Activated CD8-positive, alpha-beta T cell treated with anti-CD3 and anti-CD28 coated beads, Interleukin-2, amount 10 ng/mL, durations not matched to agents 7 days and 5 days (primary cell): ENCODE measurements around the gene DMXL1. TPM values are rescaled to one million over a fixed set of nuclear protein-coding genes. Genes with fewer than 3 reads are reported as not detected.

Experiments
- ATAC-seq: fragments of 150-1000 bp; cut with Tn5 transposase; one replicate; pipeline ENCODE4 v1.10.0; 2021; ENCODE audit warnings: moderate library complexity
- CTCF ChIA-PET: fragments of 350-600 bp; sonication (Branson Sonifier 250); formaldehyde crosslinking; loops from one replicate; lab custom pipeline; 2021; ENCODE audit warnings: antibody characterized with exemption; lab: Charles Lee
- POLR2A ChIA-PET: fragments of 350-600 bp; sonication (Branson Sonifier 250); formaldehyde crosslinking; loops from one replicate; lab custom pipeline; 2021; ENCODE audit warnings: antibody characterized with exemption; lab: Charles Lee
- DNase-seq: peaks from one replicate; pipeline ENCODE4 v3.0.0-alpha.2; 2020
- H3K27ac Mint-ChIP-seq: one replicate; pipeline ENCODE4 v1.8.0; 2021; ENCODE audit warnings: mild to moderate bottlenecking, mixed read lengths
- H3K27me3 Mint-ChIP-seq: one replicate; pipeline ENCODE4 v1.8.0; 2021; ENCODE audit warnings: low read depth, mixed read lengths
- H3K36me3 Mint-ChIP-seq: one replicate; pipeline ENCODE4 v1.8.0; 2021; ENCODE audit warnings: low read depth, mixed read lengths
- H3K4me1 Mint-ChIP-seq: one replicate; pipeline ENCODE4 v1.8.0; 2021; ENCODE audit warnings: low read depth, mixed read lengths
- H3K4me3 Mint-ChIP-seq: one replicate; pipeline ENCODE4 v1.8.0; 2021; ENCODE audit warnings: mild to moderate bottlenecking, mixed read lengths
- H3K9me3 Mint-ChIP-seq: one replicate; pipeline ENCODE4 v1.8.0; 2022; ENCODE audit warnings: mixed read lengths; ENCODE audit not compliant: insufficient read depth
- total RNA-seq, 2 experiments: library from RNA; stranded (reverse); gene quantifications; one replicate each; pipeline ENCODE4 v1.2.3, GENCODE V29; 2021

Gene DMXL1, protein sequence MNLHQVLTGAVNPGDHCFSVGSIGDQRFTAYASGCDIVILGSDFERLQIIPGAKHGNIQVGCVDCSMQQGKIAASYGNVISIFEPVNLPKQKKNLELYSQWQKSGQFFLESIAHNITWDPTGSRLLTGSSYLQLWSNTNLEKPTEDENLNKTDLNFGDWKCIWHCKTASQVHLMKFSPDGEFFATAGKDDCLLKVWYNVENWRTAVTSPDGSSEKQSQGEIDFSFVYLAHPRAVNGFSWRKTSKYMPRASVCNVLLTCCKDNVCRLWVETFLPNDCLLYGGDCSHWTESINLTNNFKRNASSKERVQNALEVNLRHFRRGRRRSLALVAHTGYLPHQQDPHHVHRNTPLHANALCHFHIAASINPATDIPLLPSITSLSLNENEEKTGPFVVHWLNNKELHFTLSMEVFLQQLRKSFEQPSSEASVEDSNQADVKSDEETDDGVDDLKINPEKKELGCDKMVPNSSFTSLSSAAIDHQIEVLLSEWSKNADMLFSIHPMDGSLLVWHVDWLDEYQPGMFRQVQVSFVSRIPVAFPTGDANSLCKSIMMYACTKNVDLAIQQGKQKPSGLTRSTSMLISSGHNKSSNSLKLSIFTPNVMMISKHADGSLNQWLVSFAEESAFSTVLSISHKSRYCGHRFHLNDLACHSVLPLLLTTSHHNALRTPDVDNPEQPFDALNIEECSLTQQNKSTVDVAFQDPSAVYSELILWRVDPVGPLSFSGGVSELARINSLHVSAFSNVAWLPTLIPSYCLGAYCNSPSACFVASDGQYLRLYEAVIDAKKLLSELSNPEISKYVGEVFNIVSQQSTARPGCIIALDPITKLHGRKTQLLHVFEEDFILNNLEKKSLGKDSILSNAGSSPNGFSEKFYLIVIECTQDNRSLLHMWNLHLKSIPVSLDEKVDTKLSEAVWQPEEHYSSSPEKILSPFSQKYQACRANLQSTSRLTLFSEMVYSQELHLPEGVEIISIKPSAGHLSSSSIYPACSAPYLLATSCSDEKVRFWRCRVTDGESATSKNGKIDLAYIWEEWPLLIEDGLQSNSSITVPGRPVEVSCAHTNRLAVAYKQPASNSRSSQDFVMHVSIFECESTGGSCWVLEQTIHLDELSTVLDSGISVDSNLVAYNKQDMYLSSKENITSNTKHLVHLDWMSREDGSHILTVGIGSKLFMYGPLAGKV (N-terminal part only)
- 10 to 100 TPM; 32.3 to 33.9 TPM for total RNA-seq

DNA sequence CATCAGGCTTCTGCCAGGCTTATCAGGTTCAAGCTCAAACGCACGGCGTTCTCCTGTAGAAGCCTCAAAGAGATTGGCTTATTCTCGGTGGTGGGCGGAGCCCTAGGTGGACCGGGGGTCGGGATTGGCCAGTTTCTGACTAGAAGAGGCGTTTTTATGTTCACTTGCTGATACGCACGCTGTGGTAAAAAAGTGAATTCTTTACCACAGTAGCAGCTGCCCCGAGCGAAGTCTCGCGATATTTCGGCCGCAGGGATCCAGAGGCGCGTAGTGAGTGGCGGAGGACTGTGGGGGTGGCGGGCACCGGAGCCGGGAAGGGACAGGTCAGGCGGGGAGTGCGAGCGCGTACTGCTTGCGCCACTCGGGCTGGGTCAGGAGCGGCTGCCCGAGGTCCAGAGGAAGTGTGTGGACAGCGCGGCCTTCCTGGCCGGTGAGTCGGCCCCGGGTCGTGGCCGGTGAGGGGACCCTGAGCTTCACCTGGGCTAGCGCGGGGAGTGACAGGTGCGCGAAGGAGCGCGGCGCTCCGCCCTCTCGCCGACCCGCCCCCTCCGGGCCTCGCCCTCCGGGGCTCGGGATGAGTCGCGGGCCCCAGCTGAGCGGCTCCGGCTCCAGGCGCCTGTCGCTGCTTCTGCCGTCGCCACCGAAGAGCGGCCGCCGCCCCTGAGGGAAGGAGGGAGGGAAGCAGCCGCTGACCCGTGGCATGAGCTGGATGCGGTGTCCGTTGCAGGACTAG is at the start of gene DMXL1:
Gene DMXL1, plus strand, starts transcription at position 260 of the 733 bp plus-strand sequence. CDS start 483 bp downstream, outside the sequence.
- Mint-ChIP-seq H3K4me3 (peak within 1 kb of the TSS; percentile 95), H3K27me3 (no peaks in the 10 kb centered on the region), H3K9me3 (no peaks in the 10 kb centered on the region), H3K4me1 (peaks cover 36% of the 10 kb centered on the region), H3K36me3 (peaks cover 8% of the 10 kb centered on the region), H3K27ac (peak within 1 kb of the TSS; percentile 96)
- ATAC-seq (peak; percentile 91), DNase-seq (peak; percentile 99)
- CTCF ChIA-PET = interaction anchor here (0.7 to 2.2 kb wide), 19 partner anchors 27 to 381 kb away, joined by 3 to 19 read pairs (median 4); partner anchors contain the start of genes DTWD2 and HSD17B4
- POLR2A ChIA-PET = interaction anchor here (0.6 to 1.9 kb wide), 16 partner anchors 9 to 381 kb away, joined by 3 to 13 read pairs (median 4); no protein-coding TSS in a partner anchor

GRCh38 chr5:119021149-119021732 is 49.6 kb upstream of the DMXL1 start:
- Mint-ChIP-seq H3K27me3 (no peaks in the 10 kb centered on the region), H3K4me1 (peaks cover 3% of the 10 kb centered on the region), H3K4me3 (no peak overlapping the region), H3K36me3 (no peaks in the 10 kb centered on the region), H3K9me3 (no peaks in the 10 kb centered on the region), H3K27ac (no peak overlapping the region)
- ATAC-seq (no peak), DNase-seq (no peak)
- CTCF ChIA-PET = interaction anchor here (0.7 to 8.5 kb wide), 22 partner anchors 8 to 413 kb away, joined by 3 to 102 read pairs (median 4); partner anchors contain the start of genes DMXL1 and DTWD2
- POLR2A ChIA-PET = interaction anchor here (0.9 to 1.0 kb wide), 2 partner anchors 43 to 247 kb away, joined by 3 read pairs; no protein-coding TSS in a partner anchor

GRCh38 chr5:119022017-119022745 is 48.7 kb upstream of the DMXL1 start:
- ChIA-PET CTCF (interaction anchor here (0.7 to 8.5 kb wide), 23 partner anchors 9 to 412 kb away, joined by 3 to 102 read pairs (median 4); partner anchors contain the start of genes DMXL1 and DTWD2), POLR2A (interaction anchor here (0.7 to 1.0 kb wide), 3 partner anchors 42 to 246 kb away, joined by 3 to 6 read pairs (median 3); partner anchors contain the start of gene DMXL1)
- peaks cover 3% of the 10 kb centered on the region for H3K4me1 Mint-ChIP-seq
- no peaks in the 10 kb centered on the region for H3K27me3 Mint-ChIP-seq
- H3K9me3 Mint-ChIP-seq = no peaks in the 10 kb centered on the region
- H3K27ac Mint-ChIP-seq = no peak overlapping the region
- no peak overlapping the region for H3K4me3 Mint-ChIP-seq
- no peak for DNase-seq
- ATAC-seq = peak; percentile 68
- H3K36me3 Mint-ChIP-seq = peaks cover 2% of the 10 kb centered on the region

DNA sequence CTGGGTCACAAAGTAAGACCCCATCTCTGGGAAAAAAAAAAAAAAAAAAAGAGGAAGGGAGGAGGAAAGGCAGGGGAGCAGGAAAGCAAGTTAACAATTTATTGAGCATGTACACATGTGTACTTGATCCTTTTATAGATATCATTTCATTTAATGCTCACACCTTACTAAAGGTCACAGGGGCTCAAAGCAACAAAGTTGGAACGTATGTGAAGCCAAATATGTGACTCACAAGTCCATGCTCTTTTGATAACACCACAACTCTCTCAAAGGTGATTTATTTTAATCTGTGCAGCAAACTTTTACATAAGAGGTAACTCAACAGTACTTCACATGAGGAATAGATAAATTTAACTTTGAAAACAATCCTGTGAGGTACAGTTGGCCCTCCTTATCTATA is 48.1 kb upstream of the DMXL1 start:
- Mint-ChIP-seq H3K4me3 (no peak overlapping the region), H3K36me3 (peaks cover 2% of the 10 kb centered on the region), H3K27ac (no peak overlapping the region), H3K4me1 (peaks cover 3% of the 10 kb centered on the region), H3K27me3 (no peaks in the 10 kb centered on the region), H3K9me3 (no peaks in the 10 kb centered on the region)
- POLR2A ChIA-PET = interaction anchor here (0.7 kb wide), 1 partner anchor 48 kb away, joined by 6 read pairs; the partner anchor contains the start of gene DMXL1
- CTCF ChIA-PET = interaction anchor here (0.7 to 8.5 kb wide), 6 partner anchors 48 to 412 kb away, joined by 3 to 102 read pairs (median 4); partner anchors contain the start of gene DMXL1
- DNase-seq (no peak), ATAC-seq (no peak)

- no peak overlapping the region for H3K27ac Mint-ChIP-seq
- CTCF ChIA-PET = interaction anchor here (0.7 kb wide), 1 partner anchor 388 kb away, joined by 3 read pairs; no protein-coding TSS in a partner anchor
- POLR2A ChIA-PET = no interaction called here
- ATAC-seq (no peak), DNase-seq (no peak)
- no peak overlapping the region for H3K4me3 Mint-ChIP-seq
- H3K4me1 Mint-ChIP-seq = peaks cover 22% of the 10 kb centered on the region
- no peaks in the 10 kb centered on the region for H3K27me3 Mint-ChIP-seq
- H3K9me3 Mint-ChIP-seq = no peaks in the 10 kb centered on the region
- H3K36me3 Mint-ChIP-seq = peaks cover 2% of the 10 kb centered on the region
Observed at GRCh38 chr5:119028575-119028974, 42.3 kb upstream of the DMXL1 start.

- CTCF ChIA-PET = interaction anchor here (0.6 to 2.5 kb wide), 8 partner anchors 9 to 381 kb away, joined by 3 to 12 read pairs (median 3); partner anchors contain the start of genes DMXL1 and DTWD2
- Mint-ChIP-seq H3K27me3 (no peaks in the 10 kb centered on the region), H3K9me3 (no peaks in the 10 kb centered on the region), H3K4me1 (peaks cover 22% of the 10 kb centered on the region), H3K27ac (peak overlapping the region; percentile 79), H3K36me3 (peaks cover 2% of the 10 kb centered on the region), H3K4me3 (peak overlapping the region; percentile 12)
- POLR2A ChIA-PET = no interaction called here
- peak; percentile 28 for DNase-seq
- ATAC-seq = peak; percentile 61
Observed at GRCh38 chr5:119031011-119031886, 39.6 kb upstream of the DMXL1 start.

DNA sequence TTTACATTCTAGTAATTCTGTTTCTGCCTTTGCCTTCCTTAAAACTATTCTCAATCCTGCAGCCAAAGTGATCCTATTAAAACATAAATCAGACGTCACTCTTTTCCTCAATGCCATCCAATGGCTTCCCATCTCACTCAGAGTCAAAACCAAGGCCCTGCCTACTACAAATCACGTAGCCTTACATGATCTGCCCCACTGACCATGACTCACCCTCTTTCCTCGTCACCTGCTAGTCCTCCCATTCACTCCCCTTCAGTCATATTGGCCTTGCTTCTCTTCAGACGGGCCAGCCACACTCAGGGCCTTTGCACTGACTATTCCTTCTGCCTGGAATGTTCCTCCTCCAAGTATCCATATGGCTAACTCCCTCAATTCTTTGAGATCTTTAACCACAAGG is 39.0 kb upstream of the DMXL1 start:
- no peak for ATAC-seq
- POLR2A ChIA-PET = interaction anchor here (1.7 kb wide), 1 partner anchor 39 kb away, joined by 6 read pairs; the partner anchor contains the start of gene DMXL1

GRCh38 chr5:119032656-119033055 is 38.2 kb upstream of the DMXL1 start:
- no peak for DNase-seq
- H3K4me1 Mint-ChIP-seq = peaks cover 22% of the 10 kb centered on the region
- ChIA-PET POLR2A (interaction anchor here (1.7 kb wide), 1 partner anchor 38 kb away, joined by 6 read pairs; the partner anchor contains the start of gene DMXL1), CTCF (interaction anchor here (1.2 to 3.0 kb wide), 5 partner anchors 11 to 402 kb away, joined by 4 to 13 read pairs (median 7); partner anchors contain the start of genes DMXL1 and DTWD2)
- no peaks in the 10 kb centered on the region for H3K27me3 Mint-ChIP-seq
- no peak overlapping the region for H3K4me3 Mint-ChIP-seq
- H3K36me3 Mint-ChIP-seq = no peaks in the 10 kb centered on the region
- no peaks in the 10 kb centered on the region for H3K9me3 Mint-ChIP-seq
- H3K27ac Mint-ChIP-seq = peak overlapping the region; percentile 2
- ATAC-seq = no peak

More for the DNA sequence above, 39.0 kb upstream of the DMXL1 start:
- Mint-ChIP-seq H3K36me3 (no peaks in the 10 kb centered on the region), H3K4me3 (no peak overlapping the region), H3K4me1 (peaks cover 22% of the 10 kb centered on the region), H3K9me3 (no peaks in the 10 kb centered on the region), H3K27me3 (no peaks in the 10 kb centered on the region), H3K27ac (peak overlapping the region; percentile 79)
- DNase-seq = no peak
- CTCF ChIA-PET = interaction anchor here (0.6 to 2.5 kb wide), 4 partner anchors 10 to 380 kb away, joined by 3 to 12 read pairs (median 5); partner anchors contain the start of gene DTWD2
